ENCODE data around the gene RRP12. TPM values are rescaled to one million over a fixed set of nuclear protein-coding genes. Genes with fewer than 3 reads are reported as not detected.

RRP12 gene
- total and polyA plus RNA-seq, 9 of the 15 experiments (the other 6 are each of a cell fraction or from before 2014, with no cell fraction given): 4.6 to 68.2 (median 21.8) TPM

DNA sequence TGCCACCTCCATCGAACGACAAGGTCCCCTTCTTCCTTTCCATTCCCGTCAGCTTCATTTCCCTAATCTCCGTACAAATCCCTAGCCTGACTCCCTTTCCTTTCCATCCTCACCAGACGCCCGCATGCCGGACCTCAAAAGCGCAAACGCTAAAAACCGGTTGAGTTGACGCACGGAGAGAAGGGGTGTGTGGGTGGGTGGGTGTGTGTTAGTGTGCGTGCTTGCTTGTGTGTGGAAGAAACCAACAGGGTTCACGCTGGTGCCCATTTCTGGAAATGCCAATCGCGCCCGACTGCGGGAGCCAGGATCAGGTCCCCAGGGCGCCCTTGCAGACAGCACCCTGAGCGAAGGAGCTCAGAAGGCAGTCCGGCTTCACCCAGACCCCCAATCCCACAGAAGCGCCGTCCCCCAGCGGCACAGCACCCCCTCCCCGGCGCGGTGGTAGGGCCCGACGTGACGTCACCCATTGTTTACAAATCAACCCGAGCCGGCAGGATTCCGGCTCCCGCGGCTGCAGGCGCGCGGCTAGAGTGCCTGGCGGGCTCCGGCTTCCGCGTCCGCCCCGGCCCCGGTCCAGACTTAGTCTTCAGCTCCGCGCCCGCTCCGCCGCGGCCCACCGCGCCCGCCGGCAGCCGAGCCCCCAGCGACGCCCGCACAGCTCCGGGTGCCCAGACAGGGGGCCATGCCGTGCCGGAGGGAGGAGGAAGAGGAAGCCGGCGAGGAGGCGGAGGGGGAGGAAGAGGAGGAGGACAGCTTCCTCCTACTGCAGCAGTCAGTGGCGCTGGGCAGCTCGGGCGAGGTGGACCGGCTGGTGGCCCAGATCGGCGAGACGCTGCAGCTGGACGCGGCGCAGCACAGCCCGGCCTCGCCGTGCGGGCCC, 82.1 kb downstream of the RRP12 start, which contains the start of gene FRAT1 (continued):
- TF ChIP-seq ZBTB7A (IDR thresholded peaks at IDR 0.05; ENCODE audit: borderline replicate concordance, control insufficient read depth, low read depth, low read length) (peak; percentile 18; the same call in 1 of the 2 replicates), FOXJ2 (tag; IDR thresholded peaks at IDR 0.05) (0 out of 2 replicates have a peak, but pooled peaks have one; percentile 59), ZFX (CRISPR knock-in tag; IDR thresholded peaks at IDR 0.05) (peak; percentile 72), POLR2G (IDR thresholded peaks at IDR 0.05; ENCODE audit: low read depth, low read length) (peak; percentile 93), PCBP1 (IDR thresholded peaks at IDR 0.05; ENCODE audit: low read depth, low read length, poor library complexity, severe bottlenecking) (peak; percentile 77), YY1 (IDR thresholded peaks at IDR 0.05; ENCODE audit: borderline replicate concordance in 1 of 3, control insufficient read depth in 1 of 3, extremely low read depth in 1 of 3, insufficient read depth in 3 of 3, insufficient read length in 1 of 3, insufficient replicate concordance in 2 of 3, low read depth in 1 of 3, low read length in 2 of 3) (peak in 1 of 3 experiments; percentile 62), KDM5B (IDR thresholded peaks at IDR 0.05; ENCODE audit: insufficient replicate concordance, low read depth, low read length) (peak; percentile 81), BRF1 (IDR thresholded peaks at IDR 0.05; ENCODE audit: borderline replicate concordance, extremely low read depth, insufficient read length) (no peak), NFRKB (IDR thresholded peaks at IDR 0.05; ENCODE audit: low read depth) (0 out of 2 replicates have a peak, but pooled peaks have one; percentile 27), PTTG1 (tag; IDR thresholded peaks at IDR 0.05; ENCODE audit: low read depth) (no peak), ZKSCAN8 (CRISPR knock-in tag; IDR thresholded peaks at IDR 0.05) (no peak), RFX5 (IDR thresholded peaks at IDR 0.05; ENCODE audit: low read depth, low read length) (no peak), ZBTB17 (CRISPR knock-in tag; IDR thresholded peaks at IDR 0.05) (peak; percentile 90), CREB1 (IDR thresholded peaks at IDR 0.05) (peak; percentile 71; the same call in 1 of the 2 replicates), CREB1 (CRISPR knock-in tag; IDR thresholded peaks at IDR 0.05) (peak; percentile 82), RHOXF2B (CRISPR knock-in tag; conservative IDR thresholded peaks at IDR 0.05) (0 out of 2 replicates have a peak, but pooled peaks have one; percentile 20), ATF7 (IDR thresholded peaks at IDR 0.05) (peak; percentile 100), SP1 (CRISPR knock-in tag; IDR thresholded peaks at IDR 0.05) (peak; percentile 49; the same call in 1 of the 2 replicates), CBX1 (IDR thresholded peaks at IDR 0.05; ENCODE audit: low read depth) (peak; percentile 44; the same call in 1 of the 2 replicates), FOXA1 (IDR thresholded peaks at IDR 0.05; ENCODE audit: borderline replicate concordance) (no peak)
- TF ChIP-seq, protein P1, sequence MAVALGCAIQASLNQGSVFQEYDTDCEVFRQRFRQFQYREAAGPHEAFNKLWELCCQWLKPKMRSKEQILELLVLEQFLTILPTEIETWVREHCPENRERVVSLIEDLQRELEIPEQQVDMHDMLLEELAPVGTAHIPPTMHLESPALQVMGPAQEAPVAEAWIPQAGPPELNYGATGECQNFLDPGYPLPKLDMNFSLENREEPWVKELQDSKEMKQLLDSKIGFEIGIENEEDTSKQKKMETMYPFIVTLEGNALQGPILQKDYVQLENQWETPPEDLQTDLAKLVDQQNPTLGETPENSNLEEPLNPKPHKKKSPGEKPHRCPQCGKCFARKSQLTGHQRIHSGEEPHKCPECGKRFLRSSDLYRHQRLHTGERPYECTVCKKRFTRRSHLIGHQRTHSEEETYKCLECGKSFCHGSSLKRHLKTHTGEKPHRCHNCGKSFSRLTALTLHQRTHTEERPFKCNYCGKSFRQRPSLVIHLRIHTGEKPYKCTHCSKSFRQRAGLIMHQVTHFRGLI (CRISPR knock-in tag; IDR thresholded peaks at IDR 0.05): no peak
- TF ChIP-seq, protein P2, sequence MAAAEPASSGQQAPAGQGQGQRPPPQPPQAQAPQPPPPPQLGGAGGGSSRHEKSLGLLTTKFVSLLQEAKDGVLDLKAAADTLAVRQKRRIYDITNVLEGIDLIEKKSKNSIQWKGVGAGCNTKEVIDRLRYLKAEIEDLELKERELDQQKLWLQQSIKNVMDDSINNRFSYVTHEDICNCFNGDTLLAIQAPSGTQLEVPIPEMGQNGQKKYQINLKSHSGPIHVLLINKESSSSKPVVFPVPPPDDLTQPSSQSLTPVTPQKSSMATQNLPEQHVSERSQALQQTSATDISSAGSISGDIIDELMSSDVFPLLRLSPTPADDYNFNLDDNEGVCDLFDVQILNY (CRISPR knock-in tag; IDR thresholded peaks at IDR 0.05): no peak
- TF ChIP-seq, protein P3, sequence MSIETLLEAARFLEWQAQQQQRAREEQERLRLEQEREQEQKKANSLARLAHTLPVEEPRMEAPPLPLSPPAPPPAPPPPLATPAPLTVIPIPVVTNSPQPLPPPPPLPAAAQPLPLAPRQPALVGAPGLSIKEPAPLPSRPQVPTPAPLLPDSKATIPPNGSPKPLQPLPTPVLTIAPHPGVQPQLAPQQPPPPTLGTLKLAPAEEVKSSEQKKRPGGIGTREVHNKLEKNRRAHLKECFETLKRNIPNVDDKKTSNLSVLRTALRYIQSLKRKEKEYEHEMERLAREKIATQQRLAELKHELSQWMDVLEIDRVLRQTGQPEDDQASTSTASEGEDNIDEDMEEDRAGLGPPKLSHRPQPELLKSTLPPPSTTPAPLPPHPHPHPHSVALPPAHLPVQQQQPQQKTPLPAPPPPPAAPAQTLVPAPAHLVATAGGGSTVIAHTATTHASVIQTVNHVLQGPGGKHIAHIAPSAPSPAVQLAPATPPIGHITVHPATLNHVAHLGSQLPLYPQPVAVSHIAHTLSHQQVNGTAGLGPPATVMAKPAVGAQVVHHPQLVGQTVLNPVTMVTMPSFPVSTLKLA (conservative IDR thresholded peaks at IDR 0.05): peak; percentile 93 to 98

All from K562 (cell line).